GM12864 (cell line): ENCODE results near the gene ELMO1.

Experiments
- DNase-seq: peaks from one replicate; pipeline ENCODE4 v3.0.0-alpha.2; 2011; ENCODE audit warnings: low read depth
- H3K4me3 ChIP-seq: 2 replicates; pipeline ENCODE4 v1.5.1; 2011; ENCODE audit warnings: mild to moderate bottlenecking, low read depth, low read length, control low read depth
- TF ChIP-seq, protein P1 (sequence below): IDR thresholded peaks from 2 replicates; pipeline ENCODE4 v1.5.1; 2011; ENCODE audit warnings: low read depth, mild to moderate bottlenecking, moderate library complexity, low read length, control low read depth, inconsistent platforms; ENCODE audit errors: missing control alignments

ELMO1 gene

GRCh38 chr7:36941359-36941758 is 507.3 kb downstream of the ELMO1 start:
- TF ChIP-seq, protein P1, sequence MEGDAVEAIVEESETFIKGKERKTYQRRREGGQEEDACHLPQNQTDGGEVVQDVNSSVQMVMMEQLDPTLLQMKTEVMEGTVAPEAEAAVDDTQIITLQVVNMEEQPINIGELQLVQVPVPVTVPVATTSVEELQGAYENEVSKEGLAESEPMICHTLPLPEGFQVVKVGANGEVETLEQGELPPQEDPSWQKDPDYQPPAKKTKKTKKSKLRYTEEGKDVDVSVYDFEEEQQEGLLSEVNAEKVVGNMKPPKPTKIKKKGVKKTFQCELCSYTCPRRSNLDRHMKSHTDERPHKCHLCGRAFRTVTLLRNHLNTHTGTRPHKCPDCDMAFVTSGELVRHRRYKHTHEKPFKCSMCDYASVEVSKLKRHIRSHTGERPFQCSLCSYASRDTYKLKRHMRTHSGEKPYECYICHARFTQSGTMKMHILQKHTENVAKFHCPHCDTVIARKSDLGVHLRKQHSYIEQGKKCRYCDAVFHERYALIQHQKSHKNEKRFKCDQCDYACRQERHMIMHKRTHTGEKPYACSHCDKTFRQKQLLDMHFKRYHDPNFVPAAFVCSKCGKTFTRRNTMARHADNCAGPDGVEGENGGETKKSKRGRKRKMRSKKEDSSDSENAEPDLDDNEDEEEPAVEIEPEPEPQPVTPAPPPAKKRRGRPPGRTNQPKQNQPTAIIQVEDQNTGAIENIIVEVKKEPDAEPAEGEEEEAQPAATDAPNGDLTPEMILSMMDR, result no peak
- H3K4me3 ChIP-seq, result no peak overlapping the region
- no peak for DNase-seq

DNA sequence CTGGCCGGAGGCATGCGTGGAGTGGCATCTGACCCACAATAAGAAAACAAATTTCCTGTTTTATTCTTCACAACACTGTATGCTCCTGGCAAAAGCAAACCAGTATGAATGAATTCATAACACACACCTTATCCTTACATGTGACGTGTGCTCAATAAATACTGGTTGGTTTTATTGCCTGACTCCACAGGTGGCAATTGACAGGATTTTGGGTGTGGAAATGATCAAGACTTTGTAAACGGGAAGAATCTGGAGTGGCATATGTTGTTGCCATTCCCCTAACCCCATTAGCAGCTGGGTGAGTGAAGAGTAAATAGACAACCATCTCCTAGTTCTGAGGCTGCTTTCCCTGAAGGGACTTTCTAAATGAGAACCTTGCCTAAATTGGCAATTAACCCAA is 508.8 kb downstream of the ELMO1 start:
- DNase-seq, result no peak
- TF ChIP-seq, protein P1, result no peak
- no peak overlapping the region for H3K4me3 ChIP-seq

- DNase-seq, result no peak
- TF ChIP-seq, protein P1, result peak; percentile 13
- no peak overlapping the region for H3K4me3 ChIP-seq
Observed at GRCh38 chr7:36937754-36938563, 510.7 kb downstream of the ELMO1 start.

- no peak overlapping the region for H3K4me3 ChIP-seq
- DNase-seq, result no peak
- TF ChIP-seq, protein P1, result no peak
Observed at GRCh38 chr7:36931892-36932291, 516.8 kb downstream of the ELMO1 start.

GRCh38 chr7:36929791-36930190 is 518.9 kb downstream of the ELMO1 start:
- no peak overlapping the region for H3K4me3 ChIP-seq
- TF ChIP-seq, protein P1, result no peak
- DNase-seq, result no peak

GRCh38 chr7:36928718-36929117 is 519.9 kb downstream of the ELMO1 start:
- H3K4me3 ChIP-seq, result no peak overlapping the region
- DNase-seq, result no peak
- TF ChIP-seq, protein P1, result no peak

GRCh38 chr7:36928311-36928710 is 520.4 kb downstream of the ELMO1 start:
- DNase-seq, result no peak
- H3K4me3 ChIP-seq, result no peak overlapping the region
- TF ChIP-seq, protein P1, result no peak
